ENCODE data around the gene ATP5PO.
"Not testable (repeated sequence)": the region's sequence is repeated elsewhere in the genome, so short reads cannot be mapped to it uniquely, and the experiment has no call there.

ATP5PO gene

GRCh38 chr21:33865996-33866575 lies 49.5 kb downstream of the ATP5PO start:
- DNase-seq = no peak

GRCh38 chr21:33865176-33865575 lies 50.4 kb downstream of the ATP5PO start:
- no peak for DNase-seq

- no peak for DNase-seq
Measured at GRCh38 chr21:33864150-33864549, 51.5 kb downstream of the ATP5PO start.

GRCh38 chr21:33863191-33863590 lies 52.4 kb downstream of the ATP5PO start:
- not testable (repeated sequence) for DNase-seq

GRCh38 chr21:33861125-33861524 lies 54.5 kb downstream of the ATP5PO start:
- DNase-seq = no peak

GRCh38 chr21:33860332-33860879 lies 55.2 kb downstream of the ATP5PO start:
- DNase-seq = no peak

- no peak for DNase-seq
Measured at GRCh38 chr21:33859373-33860102, 56.1 kb downstream of the ATP5PO start.

- no peak for DNase-seq
Measured at GRCh38 chr21:33858667-33859372, 56.8 kb downstream of the ATP5PO start.

GRCh38 chr21:33857846-33858666 lies 57.5 kb downstream of the ATP5PO start:
- no peak for DNase-seq

- DNase-seq = no peak
Measured at GRCh38 chr21:33856893-33857527, 58.6 kb downstream of the ATP5PO start.

GRCh38 chr21:33855190-33855589 lies 60.4 kb downstream of the ATP5PO start:
- DNase-seq = no peak

GRCh38 chr21:33854604-33855003 lies 61.0 kb downstream of the ATP5PO start:
- DNase-seq = no peak

All from suppressor macrophage treated with lipopolysaccharide for 4 hours (primary cell).